Suppressor macrophage (primary cell): Measurements from ENCODE around the gene PLCG1.
A peak's percentile ranks its signal among the peaks of the same experiment; 100 is the strongest.

ENCODE experiments used
- DNase-seq, 4 experiments: peaks; one replicate each; pipeline ENCODE4 v3.0.0-alpha.2; 2020 to 2022

Gene PLCG1

GRCh38 chr20:41167481-41168253, 30.3 kb downstream of the PLCG1 start:
- no peak for DNase-seq

- DNase-seq: no peak
These were observed 31.2 kb downstream of the PLCG1 start for GRCh38 chr20:41168281-41169161.

- no peak for DNase-seq
These were observed 31.9 kb downstream of the PLCG1 start for GRCh38 chr20:41169162-41169690.

GRCh38 chr20:41169791-41170351, 32.5 kb downstream of the PLCG1 start:
- DNase-seq: no peak

GRCh38 chr20:41170386-41171105, 33.2 kb downstream of the PLCG1 start:
- DNase-seq: no peak

- no peak for DNase-seq
These were observed 34.5 kb downstream of the PLCG1 start for GRCh38 chr20:41171736-41172295.

DNA sequence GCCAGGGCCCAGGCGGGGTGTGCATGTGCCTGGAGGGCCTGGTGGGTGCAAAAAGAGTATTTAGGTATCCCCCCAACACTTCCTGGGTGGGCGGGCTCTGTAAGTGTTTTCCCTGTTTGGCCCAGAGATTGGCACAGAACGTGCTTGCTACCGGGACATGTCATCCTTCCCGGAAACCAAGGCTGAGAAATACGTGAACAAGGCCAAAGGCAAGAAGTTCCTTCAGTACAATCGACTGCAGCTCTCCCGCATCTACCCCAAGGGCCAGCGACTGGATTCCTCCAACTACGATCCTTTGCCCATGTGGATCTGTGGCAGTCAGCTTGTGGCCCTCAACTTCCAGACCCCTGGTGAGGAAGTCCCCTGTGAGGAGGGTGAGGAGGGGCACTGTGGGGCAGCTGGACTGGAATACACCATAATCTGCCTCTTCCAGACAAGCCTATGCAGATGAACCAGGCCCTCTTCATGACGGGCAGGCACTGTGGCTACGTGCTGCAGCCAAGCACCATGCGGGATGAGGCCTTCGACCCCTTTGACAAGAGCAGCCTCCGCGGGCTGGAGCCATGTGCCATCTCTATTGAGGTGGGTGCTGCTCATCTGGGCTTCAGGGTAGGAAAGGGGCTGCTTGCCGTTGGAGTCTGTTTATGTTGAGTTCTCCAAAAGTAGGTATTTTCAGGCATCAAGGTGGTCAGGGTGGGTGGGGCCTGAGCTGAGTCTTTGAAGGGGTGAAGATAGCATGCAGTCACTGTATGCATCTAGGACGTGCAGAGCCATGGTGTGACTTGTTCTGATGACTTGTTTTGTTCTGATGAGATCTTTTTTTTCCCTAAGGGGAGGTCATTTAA, 35.2 kb downstream of the PLCG1 start:
- peak in 1 of 4 experiments; percentile 1 for DNase-seq

DNA sequence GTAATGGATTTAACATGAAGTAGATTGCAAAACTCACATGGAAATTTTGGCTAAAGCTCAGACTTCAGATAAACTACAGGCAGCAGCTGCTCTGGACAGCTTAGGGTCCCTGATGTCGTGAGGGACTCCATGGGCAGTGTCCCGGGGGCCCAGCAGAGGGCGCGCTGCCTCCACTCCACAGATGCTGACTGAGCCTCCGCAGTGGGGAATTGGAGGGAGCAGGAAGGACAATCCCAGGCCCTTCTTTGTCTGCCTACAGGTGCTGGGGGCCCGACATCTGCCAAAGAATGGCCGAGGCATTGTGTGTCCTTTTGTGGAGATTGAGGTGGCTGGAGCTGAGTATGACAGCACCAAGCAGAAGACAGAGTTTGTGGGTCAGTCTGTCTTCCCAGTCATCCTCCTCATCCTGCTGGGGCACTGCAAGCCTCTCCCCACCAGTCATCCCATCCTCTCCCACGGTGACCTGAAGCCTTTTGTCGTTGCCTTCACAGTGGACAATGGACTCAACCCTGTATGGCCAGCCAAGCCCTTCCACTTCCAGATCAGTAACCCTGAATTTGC, 35.9 kb downstream of the PLCG1 start:
- peak; percentile 61 to 83 (median 80) for DNase-seq

- DNase-seq: no peak
These were observed 36.5 kb downstream of the PLCG1 start for GRCh38 chr20:41173791-41174341.

DNA sequence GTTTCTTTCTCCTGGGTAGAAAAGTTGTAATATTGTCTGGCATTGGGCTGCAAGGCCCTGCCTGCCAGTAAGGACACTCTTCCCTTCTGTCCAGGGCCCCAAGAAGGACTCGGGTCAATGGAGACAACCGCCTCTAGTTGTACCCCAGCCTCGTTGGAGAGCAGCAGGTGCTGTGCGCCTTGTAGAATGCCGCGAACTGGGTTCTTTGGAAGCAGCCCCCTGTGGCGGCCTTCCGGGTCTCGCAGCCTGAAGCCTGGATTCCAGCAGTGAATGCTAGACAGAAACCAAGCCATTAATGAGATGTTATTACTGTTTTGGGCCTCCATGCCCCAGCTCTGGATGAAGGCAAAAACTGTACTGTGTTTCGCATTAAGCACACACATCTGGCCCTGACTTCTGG, 37.0 kb downstream of the PLCG1 start:
- no peak for DNase-seq

GRCh38 chr20:41174782-41175181, 37.4 kb downstream of the PLCG1 start:
- DNase-seq: no peak

- no peak for DNase-seq
These were observed 37.9 kb downstream of the PLCG1 start for GRCh38 chr20:41175201-41175651.

- DNase-seq: no peak
These were observed 38.5 kb downstream of the PLCG1 start for GRCh38 chr20:41175727-41176330.

DNA sequence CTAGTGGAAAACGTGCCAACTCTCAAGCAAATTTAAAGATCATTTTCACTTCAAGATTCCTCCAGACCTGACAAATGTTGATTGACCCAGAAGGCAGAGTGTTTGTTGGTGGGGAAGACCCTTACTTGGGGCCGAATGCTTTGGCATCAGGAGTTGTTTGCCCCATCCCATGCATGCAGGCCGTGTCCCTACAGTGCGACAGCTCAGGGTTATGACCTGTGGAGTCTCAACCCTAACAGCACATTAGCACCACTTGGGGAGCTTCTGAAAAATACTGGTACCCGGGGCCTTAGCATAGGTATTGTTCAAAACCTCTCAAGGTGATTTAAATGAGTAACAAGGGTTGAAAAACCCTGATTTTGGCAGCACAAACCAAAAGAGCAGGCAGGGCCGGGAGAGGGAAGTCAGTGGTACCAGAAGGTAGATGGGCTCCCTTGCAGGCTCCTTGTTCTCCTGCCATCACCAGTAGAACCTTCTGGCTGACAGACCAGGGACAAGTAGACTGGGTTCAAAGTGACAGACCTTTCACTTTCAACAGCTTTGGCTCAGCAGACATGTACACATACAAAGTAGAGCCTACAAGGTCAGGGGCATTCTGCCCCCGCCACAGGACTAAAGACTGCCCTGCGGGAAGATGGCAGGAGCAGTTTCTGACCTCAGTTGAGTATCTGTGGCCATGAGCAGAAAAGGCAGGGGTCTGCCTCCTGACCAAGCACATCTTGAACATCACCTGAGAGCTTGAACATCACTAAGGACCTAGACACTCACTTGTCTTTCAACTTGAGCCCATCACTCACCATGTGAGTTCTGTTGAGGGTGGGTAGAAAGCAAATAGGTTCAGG, 39.6 kb downstream of the PLCG1 start:
- DNase-seq: no peak

DNA sequence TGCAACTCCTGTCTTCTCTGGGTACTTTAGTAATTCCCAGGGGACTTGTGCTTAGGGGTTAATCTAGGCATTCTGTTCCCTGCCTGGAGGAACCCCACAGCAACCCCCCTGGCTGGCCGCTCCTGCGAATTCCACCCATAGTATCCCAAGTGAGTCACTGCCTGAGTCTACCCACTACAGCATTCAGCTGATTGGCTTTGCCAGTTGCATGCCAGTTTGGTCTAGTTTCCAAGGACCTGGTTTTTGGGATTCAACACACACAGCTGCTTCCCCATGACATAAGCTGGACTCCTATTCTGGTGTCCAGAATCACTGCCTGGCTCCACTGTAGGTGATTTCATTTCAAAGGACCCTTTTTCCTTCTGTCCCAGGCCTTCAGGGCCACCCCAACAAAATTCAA, 40.3 kb downstream of the PLCG1 start:
- DNase-seq: no peak

DNA sequence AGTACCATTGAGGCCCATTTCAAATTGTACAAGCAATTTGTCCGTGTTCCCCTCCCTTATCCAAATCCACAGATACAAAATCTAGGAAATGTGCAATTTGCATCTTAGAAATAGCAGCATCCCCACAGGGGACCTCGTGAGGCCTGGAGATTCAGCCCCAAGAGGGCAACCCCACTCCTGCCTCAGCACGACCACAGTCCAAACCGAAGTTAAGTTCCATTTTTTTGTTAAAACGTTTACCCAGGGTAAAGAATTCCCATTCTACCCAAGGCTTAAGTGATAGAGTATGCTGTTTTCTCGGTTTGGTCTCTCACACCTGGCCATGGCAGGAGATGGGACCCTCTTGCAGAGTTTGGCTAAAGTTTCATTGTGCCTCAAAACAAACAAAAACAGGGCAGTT, 41.2 kb downstream of the PLCG1 start:
- no peak for DNase-seq

- DNase-seq: no peak
These were observed 41.6 kb downstream of the PLCG1 start for GRCh38 chr20:41178904-41179432.

DNA sequence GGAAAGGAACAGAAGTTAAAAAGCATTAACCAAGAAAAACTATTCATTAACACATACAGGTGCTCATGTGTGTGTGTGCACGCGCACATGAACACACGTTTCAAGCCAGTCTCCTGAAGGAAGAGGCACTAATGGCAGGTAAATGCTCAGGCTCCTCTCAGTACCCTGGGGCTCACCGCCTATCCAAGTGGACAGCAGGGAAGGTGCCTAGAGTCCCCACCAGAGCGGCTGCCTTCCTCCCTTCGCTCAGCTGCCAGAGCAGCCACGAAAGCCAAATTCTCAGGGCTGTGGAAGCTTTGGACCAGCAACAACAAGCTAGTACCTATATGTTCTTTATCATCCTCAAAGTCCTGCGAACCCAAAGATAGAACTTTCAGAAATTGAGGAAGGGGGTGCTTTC, 42.6 kb downstream of the PLCG1 start:
- DNase-seq: no peak
